Kidney epithelial cell (primary cell): ENCODE results near the gene LARGE1. TPM values are rescaled to one million over a fixed set of nuclear protein-coding genes. Genes with fewer than 3 reads are reported as not detected.

Source experiments
- DNase-seq: peaks from one replicate; pipeline ENCODE4 v3.0.0-alpha.2; 2010; ENCODE audit warnings: low read depth
- H3K27me3 ChIP-seq: 2 replicates; pipeline ENCODE4 v1.6.0; 2011; ENCODE audit warnings: low read length; ENCODE audit not compliant: control insufficient read depth, insufficient read depth
- H3K36me3 ChIP-seq: 2 replicates; pipeline ENCODE4 v1.5.1; 2011; ENCODE audit warnings: low read length; ENCODE audit not compliant: control insufficient read depth, insufficient read depth
- H3K4me3 ChIP-seq: 2 replicates; pipeline ENCODE4 v1.5.1; 2011; ENCODE audit warnings: low read depth, mild to moderate bottlenecking, control low read depth, low read length
- total RNA-seq: library from RNA; depleted of rRNA; stranded (reverse); fragments of >200 nt; gene quantifications from 2 replicates; pipeline ENCODE4 v1.2.3, GENCODE V29; 2015
- TF ChIP-seq, protein P1 (sequence below): IDR thresholded peaks from 2 replicates; pipeline ENCODE4 v1.5.1; 2011; ENCODE audit warnings: mild to moderate bottlenecking, moderate library complexity, low read length, control low read depth, inconsistent platforms; ENCODE audit not compliant: insufficient read depth, poor library complexity, severe bottlenecking

Gene LARGE1
- total RNA-seq, 1 donor from 2014 or later: 17.8 TPM

GRCh38 chr22:33337524-33337923 lies 582.8 kb downstream of the LARGE1 start:
- Histone ChIP-seq H3K4me3 (no peak overlapping the region), H3K36me3 (no peaks in the 10 kb centered on the region), H3K27me3 (no peaks in the 10 kb centered on the region)
- no peak for DNase-seq
- TF ChIP-seq, protein P1, sequence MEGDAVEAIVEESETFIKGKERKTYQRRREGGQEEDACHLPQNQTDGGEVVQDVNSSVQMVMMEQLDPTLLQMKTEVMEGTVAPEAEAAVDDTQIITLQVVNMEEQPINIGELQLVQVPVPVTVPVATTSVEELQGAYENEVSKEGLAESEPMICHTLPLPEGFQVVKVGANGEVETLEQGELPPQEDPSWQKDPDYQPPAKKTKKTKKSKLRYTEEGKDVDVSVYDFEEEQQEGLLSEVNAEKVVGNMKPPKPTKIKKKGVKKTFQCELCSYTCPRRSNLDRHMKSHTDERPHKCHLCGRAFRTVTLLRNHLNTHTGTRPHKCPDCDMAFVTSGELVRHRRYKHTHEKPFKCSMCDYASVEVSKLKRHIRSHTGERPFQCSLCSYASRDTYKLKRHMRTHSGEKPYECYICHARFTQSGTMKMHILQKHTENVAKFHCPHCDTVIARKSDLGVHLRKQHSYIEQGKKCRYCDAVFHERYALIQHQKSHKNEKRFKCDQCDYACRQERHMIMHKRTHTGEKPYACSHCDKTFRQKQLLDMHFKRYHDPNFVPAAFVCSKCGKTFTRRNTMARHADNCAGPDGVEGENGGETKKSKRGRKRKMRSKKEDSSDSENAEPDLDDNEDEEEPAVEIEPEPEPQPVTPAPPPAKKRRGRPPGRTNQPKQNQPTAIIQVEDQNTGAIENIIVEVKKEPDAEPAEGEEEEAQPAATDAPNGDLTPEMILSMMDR: no peak

GRCh38 chr22:33335611-33336279 lies 584.5 kb downstream of the LARGE1 start:
- no peak overlapping the region for H3K4me3 ChIP-seq
- no peaks in the 10 kb centered on the region for H3K27me3 ChIP-seq
- TF ChIP-seq, protein P1: no peak
- no peaks in the 10 kb centered on the region for H3K36me3 ChIP-seq
- DNase-seq: peak; percentile 45

DNA sequence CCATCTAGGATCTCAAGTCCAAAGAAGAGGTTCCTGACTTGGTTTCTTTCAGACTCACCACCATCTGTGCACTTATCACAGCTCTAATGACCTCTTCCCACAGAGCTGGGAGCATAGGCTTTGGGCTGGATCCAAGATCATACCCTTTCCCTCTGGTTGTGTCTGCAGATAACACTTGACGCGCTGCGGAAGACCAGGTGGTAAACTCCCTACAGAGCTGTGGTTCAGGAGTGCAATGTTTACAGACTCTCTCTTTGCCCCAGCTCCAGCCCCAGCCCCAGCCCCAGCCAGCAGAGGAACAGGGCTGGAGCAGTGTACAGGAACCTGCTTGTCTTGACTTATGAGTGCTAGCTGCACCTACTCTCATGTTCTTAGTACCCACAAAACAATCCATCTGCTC lies 587.7 kb downstream of the LARGE1 start:
- no peaks in the 10 kb centered on the region for H3K36me3 ChIP-seq
- DNase-seq: no peak
- TF ChIP-seq, protein P1: no peak
- H3K4me3 ChIP-seq: no peak overlapping the region
- no peaks in the 10 kb centered on the region for H3K27me3 ChIP-seq

- Histone ChIP-seq H3K4me3 (no peak overlapping the region), H3K27me3 (no peaks in the 10 kb centered on the region), H3K36me3 (no peaks in the 10 kb centered on the region)
- DNase-seq: no peak
- TF ChIP-seq, protein P1: no peak
These were observed 589.3 kb downstream of the LARGE1 start for GRCh38 chr22:33331017-33331416.

DNA sequence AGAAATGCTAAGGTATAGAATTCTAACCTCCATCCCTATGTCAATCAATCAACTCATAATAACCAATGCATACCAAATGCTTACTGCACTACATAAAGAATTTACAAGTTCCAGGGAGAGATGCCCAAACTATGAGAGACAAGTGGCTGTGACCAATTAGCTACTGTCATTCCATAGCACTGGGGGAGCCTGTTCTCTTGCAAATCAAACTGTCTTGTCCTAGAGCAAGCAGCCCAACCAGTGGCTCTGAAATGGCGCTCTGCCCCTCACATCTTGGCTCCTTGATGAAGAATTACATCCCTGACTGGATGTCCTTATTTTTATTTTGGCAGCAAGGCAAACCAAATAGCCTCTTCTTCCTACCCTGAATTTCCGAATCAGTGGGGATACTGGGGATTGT lies 589.7 kb downstream of the LARGE1 start:
- Histone ChIP-seq H3K27me3 (no peaks in the 10 kb centered on the region), H3K36me3 (no peaks in the 10 kb centered on the region), H3K4me3 (no peak overlapping the region)
- no peak for DNase-seq
- TF ChIP-seq, protein P1: no peak

DNA sequence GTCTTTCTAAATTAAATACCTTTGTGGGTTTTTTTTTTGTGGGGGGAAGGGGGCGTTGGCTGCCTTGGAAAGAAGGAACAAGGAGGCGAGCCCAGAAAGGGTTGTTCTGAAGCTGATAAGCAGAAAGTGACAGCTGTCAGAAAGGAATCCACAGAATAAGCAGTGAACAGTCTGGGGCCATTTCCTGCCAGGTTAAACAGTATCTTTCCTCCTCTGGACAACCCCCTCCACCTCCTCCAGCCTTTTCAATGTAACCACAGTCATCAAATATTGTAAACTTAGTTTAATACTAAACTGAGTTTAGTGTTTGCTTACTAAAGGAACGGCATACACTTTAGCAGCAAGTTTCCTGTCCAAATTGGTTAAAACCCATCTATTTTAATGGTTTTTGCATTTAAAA lies 590.9 kb downstream of the LARGE1 start:
- TF ChIP-seq, protein P1: no peak
- no peak for DNase-seq
- Histone ChIP-seq H3K27me3 (no peaks in the 10 kb centered on the region), H3K36me3 (no peaks in the 10 kb centered on the region), H3K4me3 (no peak overlapping the region)
